Breast epithelium (tissue), 3 donors: Measurements from ENCODE around the gene AP2S1.

Experiments used
- POLR2A ChIP-seq: fragments of 450-650 bp; IDR thresholded peaks from one replicate; pipeline ENCODE4 v1.6.1; 2016; ENCODE audit warnings: antibody characterized with exemption, mild to moderate bottlenecking, moderate library complexity
- TF ChIP-seq, protein P1 (sequence below), 3 donors: fragments of 450-650 bp; IDR thresholded peaks; one replicate each; pipeline ENCODE4 v1.5.1; 2016 to 2017; ENCODE audit warnings: antibody characterized with exemption in 3 of 3, mild to moderate bottlenecking in 3 of 3, moderate library complexity in 3 of 3

DNA sequence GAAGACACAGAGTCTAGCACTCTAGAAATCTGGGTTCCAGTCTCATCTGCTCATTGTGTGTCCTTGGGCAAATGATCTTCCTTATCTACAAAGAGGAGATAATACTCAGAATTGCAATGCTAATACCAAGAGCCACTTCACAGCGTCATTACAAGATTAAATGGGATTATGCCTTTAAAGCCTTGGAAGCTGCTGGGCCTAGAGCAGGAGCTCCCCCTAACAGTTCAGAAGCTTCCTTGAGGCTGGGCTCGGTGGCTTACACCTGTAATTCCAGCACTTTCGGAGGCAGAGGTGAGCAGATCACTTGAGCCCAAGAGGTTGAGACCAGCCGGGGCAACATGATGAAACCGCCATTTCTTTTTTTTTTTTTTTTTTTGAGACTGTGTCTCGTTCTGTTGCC lies 27.6 kb downstream of the AP2S1 start:
- no peak for TF ChIP-seq POLR2A
- TF ChIP-seq, protein P1, sequence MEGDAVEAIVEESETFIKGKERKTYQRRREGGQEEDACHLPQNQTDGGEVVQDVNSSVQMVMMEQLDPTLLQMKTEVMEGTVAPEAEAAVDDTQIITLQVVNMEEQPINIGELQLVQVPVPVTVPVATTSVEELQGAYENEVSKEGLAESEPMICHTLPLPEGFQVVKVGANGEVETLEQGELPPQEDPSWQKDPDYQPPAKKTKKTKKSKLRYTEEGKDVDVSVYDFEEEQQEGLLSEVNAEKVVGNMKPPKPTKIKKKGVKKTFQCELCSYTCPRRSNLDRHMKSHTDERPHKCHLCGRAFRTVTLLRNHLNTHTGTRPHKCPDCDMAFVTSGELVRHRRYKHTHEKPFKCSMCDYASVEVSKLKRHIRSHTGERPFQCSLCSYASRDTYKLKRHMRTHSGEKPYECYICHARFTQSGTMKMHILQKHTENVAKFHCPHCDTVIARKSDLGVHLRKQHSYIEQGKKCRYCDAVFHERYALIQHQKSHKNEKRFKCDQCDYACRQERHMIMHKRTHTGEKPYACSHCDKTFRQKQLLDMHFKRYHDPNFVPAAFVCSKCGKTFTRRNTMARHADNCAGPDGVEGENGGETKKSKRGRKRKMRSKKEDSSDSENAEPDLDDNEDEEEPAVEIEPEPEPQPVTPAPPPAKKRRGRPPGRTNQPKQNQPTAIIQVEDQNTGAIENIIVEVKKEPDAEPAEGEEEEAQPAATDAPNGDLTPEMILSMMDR (IDR thresholded peaks at IDR 0.05), result no peak
